Stimulated activated effector memory CD8-positive, alpha-beta T cell treated with anti-CD3 and anti-CD28 coated beads, Interleukin-12 subunit alpha, Interleukin-12 subunit beta, amount 100 ng/mL, for 72 hours (primary cell): ENCODE measurements around the gene NT5M.
A peak's percentile ranks its signal among the peaks of the same experiment; 100 is the strongest.

Source experiments
- ATAC-seq: fragments of 150-1000 bp; cut with Tn5 transposase; 2 replicates; pipeline ENCODE4 v1.10.0; 2021
- DNase-seq, 2 donors: peaks; one replicate each; pipeline ENCODE4 v3.0.0; 2021 to 2022; ENCODE audit warnings: low spot score in 2 of 2
- H3K27ac Mint-ChIP-seq: one replicate; pipeline ENCODE4 v1.8.0; 2022; ENCODE audit warnings: mild to moderate bottlenecking, mixed read lengths
- H3K36me3 Mint-ChIP-seq: one replicate; pipeline ENCODE4 v1.8.0; 2022; ENCODE audit warnings: mild to moderate bottlenecking, mixed read lengths
- H3K4me1 Mint-ChIP-seq: one replicate; pipeline ENCODE4 v1.8.0; 2022; ENCODE audit warnings: mixed read lengths
- H3K4me3 Mint-ChIP-seq: one replicate; pipeline ENCODE4 v1.8.0; 2022; ENCODE audit warnings: mild to moderate bottlenecking, mixed read lengths
- H3K9me3 Mint-ChIP-seq: one replicate; pipeline ENCODE4 v1.8.0; 2022; ENCODE audit warnings: mixed read lengths

Gene NT5M

DNA sequence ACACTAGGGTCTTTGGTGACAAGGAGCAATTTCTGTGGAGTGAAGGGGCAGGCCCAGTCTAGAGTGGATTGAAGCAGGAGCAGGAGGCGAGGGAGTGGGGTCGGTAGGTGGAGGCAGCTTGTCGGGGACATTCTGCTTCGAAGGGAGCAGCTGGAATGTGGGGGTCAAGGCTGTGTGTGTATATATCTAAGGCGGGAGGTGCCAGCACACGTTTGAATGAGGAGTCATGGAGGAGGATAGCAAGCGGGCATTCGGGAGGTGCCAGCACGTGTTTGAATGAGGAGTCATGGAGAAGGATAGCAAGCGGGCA, 17.7 kb downstream of the NT5M start:
- Mint-ChIP-seq H3K36me3 (no peaks in the 10 kb centered on the region), H3K27ac (no peak overlapping the region), H3K4me3 (no peak overlapping the region), H3K9me3 (no peaks in the 10 kb centered on the region), H3K4me1 (no peaks in the 10 kb centered on the region)
- no peak for ATAC-seq
- no peak for DNase-seq

DNA sequence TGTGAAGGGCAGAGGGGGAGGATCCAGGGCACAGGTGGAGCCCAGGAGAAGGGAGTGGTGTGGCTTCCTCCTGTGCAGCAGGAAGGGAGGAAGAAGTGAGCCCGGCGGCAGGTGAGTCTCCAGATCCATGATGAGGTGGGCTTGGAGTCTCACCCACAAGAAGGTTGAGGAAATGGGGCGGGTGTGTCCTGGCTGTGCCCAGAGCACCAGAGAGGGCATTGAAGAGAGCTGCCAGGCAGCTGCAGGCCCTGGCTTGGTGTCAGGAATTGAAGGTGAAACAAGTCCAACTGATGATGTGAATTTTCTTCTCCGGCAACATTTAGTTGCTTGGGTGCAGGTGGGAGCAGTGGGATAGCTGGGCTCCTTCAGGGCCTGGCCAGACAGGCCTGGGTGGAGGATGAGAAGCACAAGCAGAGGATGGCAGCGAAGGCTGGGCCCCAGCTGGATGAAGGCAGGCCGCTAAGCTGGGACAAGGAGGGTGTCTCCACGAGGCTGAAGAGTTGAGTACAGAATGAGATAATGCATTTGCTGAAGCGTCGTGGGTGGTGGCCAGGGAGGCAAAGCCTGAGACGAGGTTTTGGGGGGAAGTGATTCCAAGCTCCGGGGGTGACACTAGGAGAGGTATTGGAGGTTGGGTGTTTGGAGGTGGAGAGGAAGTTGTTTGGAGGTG, 18.3 kb downstream of the NT5M start:
- H3K36me3 Mint-ChIP-seq = no peaks in the 10 kb centered on the region
- DNase-seq = no peak
- no peak overlapping the region for H3K4me3 Mint-ChIP-seq
- H3K27ac Mint-ChIP-seq = no peak overlapping the region
- no peaks in the 10 kb centered on the region for H3K4me1 Mint-ChIP-seq
- no peaks in the 10 kb centered on the region for H3K9me3 Mint-ChIP-seq
- no peak for ATAC-seq

DNA sequence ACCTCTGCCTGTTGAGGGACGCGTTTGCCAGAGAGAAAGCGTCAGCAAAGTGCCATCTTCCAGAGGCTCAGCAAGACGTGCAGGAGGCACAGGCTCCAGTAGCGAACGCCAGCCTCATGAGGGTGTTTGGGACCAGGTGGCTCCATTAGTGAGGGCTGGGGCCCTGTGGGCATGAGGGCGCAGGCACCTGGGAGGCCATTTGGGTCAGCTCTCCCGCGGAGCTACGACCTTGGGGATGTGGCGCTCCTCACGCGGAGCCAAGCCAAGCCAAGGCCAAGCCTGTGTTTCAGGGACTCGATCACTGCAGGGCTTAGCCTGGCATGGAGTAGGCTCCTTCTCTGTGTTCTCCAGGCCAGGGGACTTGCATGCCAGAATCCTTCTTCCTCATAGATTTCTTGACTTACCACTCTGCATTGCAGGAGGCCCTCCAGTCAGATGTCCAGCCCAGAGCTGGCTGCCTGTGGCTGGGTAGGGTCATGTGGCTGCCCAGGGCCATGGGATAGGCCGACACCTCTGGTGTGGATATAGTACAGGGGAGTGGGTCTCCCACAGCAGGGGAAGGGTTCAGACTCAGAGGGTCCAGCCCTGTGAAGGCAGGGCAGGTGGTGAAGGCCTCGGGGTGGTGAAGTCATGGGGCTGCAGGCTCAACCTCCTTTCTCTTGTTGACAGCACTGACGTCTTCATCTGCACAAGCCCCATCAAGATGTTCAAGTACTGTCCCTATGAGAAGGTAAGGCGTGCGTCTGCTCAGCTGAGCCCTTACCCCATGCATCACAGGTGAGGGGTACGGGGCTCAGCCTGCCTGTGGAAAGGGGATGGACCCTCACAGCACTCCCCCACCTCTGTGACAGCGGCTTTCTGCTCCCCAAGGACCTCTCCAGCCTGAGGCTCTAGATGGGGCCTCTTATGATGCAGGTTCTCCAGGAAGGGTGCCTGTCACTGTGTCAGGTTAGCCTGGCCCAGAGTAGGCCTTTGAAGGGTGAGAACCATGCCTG, 19.6 kb downstream of the NT5M start:
- no peaks in the 10 kb centered on the region for H3K9me3 Mint-ChIP-seq
- H3K27ac Mint-ChIP-seq = no peak overlapping the region
- no peaks in the 10 kb centered on the region for H3K4me1 Mint-ChIP-seq
- DNase-seq (no peak), ATAC-seq (peak; percentile 33)
- no peaks in the 10 kb centered on the region for H3K36me3 Mint-ChIP-seq
- H3K4me3 Mint-ChIP-seq = no peak overlapping the region

DNA sequence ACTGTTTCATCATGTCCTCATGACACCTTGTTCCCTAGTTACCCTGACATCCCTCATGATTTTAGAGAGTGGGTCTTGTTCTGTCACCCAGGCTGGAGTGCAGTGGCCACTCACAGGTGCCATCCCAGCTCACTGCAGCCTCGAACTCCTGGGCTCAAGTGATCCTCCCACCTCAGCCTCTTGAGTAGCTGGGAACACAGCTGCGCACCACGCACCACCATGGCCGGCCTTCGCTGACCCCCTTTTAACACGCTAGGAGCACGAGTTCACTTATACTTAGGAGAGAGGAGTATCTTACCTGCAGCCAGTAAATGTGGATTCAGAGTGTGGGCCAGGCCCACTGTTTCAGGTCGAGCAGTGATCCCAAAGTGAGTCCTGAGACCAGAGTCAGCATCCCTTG, 21.4 kb downstream of the NT5M start:
- Mint-ChIP-seq H3K9me3 (no peaks in the 10 kb centered on the region), H3K4me1 (no peaks in the 10 kb centered on the region), H3K36me3 (no peaks in the 10 kb centered on the region), H3K27ac (no peak overlapping the region), H3K4me3 (no peak overlapping the region)
- ATAC-seq (no peak), DNase-seq (no peak)

DNA sequence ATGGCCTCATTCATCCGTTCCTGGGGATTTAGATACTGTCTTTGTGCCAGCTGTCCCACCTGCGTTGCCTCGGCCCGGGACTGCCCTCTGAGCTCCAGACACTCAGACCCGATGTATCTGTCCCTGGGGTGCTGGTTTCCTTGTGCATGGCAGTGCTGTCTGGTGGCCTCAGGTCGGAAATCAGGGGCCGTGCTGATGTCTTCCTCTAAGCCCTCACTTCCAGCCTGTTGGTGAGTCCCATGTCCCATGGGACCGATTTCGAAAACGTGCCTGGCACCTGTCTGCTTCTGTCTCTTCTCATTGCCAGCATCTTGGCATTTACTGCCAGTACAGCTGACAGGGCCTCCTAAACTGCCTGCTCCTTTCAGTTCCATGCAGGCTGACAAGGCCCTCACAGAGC, 22.1 kb downstream of the NT5M start:
- Mint-ChIP-seq H3K4me3 (no peak overlapping the region), H3K27ac (peak overlapping the region; percentile 71)
- ATAC-seq = no peak

DNA sequence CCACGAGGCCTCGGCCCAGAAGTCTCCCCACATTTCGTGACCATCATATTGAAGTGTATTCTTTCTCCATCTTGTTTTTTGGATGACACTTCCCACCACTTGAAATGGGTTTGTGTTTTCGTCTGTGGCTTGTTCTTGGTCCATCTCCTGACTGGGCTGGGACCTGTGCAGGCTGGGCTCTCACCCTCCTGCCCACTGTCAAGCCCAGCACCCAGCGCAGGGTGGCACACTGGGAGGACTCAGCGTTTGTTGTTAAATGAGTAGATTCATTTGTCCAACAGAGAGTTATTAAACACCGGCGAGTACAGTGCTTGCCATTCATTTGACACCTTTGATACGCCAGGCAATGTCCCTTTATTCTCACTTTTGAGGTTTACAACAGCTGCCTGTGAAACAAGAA, 22.6 kb downstream of the NT5M start:
- peak overlapping the region; percentile 71 for H3K27ac Mint-ChIP-seq
- DNase-seq (no peak), ATAC-seq (no peak)
- no peaks in the 10 kb centered on the region for H3K4me1 Mint-ChIP-seq
- no peak overlapping the region for H3K4me3 Mint-ChIP-seq
- H3K9me3 Mint-ChIP-seq = no peaks in the 10 kb centered on the region
- no peaks in the 10 kb centered on the region for H3K36me3 Mint-ChIP-seq

More for the DNA sequence above, 22.1 kb downstream of the NT5M start:
- no peak for DNase-seq
- no peaks in the 10 kb centered on the region for H3K36me3 Mint-ChIP-seq
- no peaks in the 10 kb centered on the region for H3K9me3 Mint-ChIP-seq
- no peaks in the 10 kb centered on the region for H3K4me1 Mint-ChIP-seq

DNA sequence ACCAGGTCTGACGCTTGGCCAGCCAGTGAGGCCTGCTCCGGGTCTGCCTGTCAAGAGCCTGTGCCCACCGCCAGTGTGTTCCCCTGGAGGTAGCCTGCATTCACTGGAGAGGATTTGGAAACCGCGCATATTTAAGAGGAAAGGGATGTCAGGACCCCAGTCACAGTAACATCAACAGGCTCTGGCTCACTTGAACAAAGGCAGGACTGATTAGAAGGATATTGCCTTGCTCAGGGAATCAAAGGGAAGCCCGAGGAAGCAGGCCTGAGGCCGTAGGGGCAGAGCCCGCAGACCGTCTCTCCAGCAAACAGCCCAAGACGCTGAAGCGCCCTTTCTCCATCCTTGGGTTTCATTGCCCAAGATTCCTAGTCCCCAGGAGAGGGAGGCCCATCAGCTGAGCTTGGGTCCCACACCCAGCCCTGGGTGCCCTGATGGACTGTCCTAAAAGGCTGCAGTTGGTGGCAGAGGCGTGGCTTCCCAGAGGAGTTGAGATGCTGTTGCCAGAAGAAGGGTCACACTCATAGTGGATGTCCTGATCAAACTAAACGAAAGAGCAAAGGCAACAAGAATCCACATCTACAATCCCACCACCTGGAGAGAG, 23.2 kb downstream of the NT5M start:
- Mint-ChIP-seq H3K36me3 (no peaks in the 10 kb centered on the region), H3K4me1 (no peaks in the 10 kb centered on the region), H3K4me3 (no peak overlapping the region), H3K27ac (peak overlapping the region; percentile 71), H3K9me3 (no peaks in the 10 kb centered on the region)
- no peak for DNase-seq
- ATAC-seq = no peak

DNA sequence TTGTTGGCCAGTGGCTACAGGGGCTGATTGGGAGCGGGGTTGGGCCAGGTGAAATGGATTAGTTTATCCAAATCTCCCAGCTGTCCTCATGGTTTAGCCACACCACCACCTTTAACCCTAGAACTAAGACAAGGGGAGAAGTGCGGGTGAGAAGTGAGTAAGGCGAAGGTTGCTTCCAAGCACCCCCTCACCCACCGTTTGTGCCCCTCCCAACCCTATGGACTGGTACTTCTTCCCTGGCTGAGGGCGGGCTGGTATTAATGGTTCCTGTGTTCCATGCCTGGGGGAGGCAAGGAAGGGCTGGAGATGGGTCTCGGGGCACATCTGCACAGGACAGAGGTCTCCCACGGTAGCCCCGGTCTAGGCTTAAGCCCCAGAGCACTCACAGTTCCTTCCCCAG, 25.1 kb downstream of the NT5M start:
- no peak for ATAC-seq
- Mint-ChIP-seq H3K27ac (no peak overlapping the region), H3K4me1 (no peaks in the 10 kb centered on the region), H3K9me3 (no peaks in the 10 kb centered on the region), H3K36me3 (no peaks in the 10 kb centered on the region), H3K4me3 (no peak overlapping the region)
- DNase-seq = no peak

DNA sequence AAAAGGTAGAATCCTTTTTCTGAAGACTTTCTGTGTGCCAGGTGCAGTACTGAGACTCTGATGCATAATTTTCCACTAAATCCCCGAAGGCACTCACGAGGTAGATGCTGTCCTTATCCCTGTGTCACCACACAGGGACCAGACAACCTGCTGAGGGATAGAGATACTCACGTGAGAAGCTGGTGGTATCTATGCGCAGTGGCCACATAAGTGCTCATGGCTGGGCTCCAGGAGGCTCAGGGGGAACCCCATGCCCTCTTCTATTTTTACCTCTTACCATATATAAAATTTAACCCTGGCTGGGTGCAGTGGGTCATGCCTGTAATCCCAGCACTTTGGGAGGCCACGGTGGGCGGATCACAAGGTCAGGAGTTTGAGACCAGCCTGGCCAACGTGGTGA, 38.3 kb downstream of the NT5M start:
- no peaks in the 10 kb centered on the region for H3K4me1 Mint-ChIP-seq
- no peak for ATAC-seq
- no peak for DNase-seq
- H3K4me3 Mint-ChIP-seq = no peak overlapping the region
- no peaks in the 10 kb centered on the region for H3K9me3 Mint-ChIP-seq
- no peaks in the 10 kb centered on the region for H3K36me3 Mint-ChIP-seq
- no peak overlapping the region for H3K27ac Mint-ChIP-seq

DNA sequence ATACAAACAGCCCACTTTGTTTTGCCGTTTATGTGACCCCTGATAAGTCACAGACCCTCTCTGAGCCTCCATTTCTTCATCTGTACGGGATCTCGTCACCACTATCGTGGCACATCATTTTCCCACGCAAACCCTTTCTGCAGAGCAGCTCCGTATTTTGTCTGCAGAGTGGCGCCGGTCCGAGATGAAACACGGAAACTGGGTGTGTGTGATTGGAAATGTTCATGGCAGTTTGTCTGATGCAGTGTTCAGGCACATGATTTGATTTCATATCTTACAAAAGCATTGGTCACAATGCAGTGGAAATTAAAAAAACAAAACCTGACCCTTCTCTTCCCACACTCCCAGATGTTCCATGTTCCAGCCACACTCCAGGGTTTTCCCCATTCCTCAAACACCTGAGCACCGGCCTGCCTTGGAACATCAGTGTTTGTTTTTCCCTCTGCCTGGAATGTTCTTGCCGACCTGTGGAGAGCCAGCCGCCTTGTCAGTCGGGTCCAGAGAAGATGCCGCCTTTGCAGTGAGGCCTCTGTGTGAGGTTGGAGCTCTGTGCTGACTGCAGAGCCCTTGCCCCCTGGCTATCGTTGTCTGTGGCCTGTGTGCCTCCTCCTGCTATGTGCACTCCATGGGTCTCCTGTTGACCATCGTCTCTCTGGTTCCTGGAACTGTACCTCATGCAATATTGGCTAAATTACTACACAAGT, 39.2 kb downstream of the NT5M start:
- Mint-ChIP-seq H3K4me1 (no peaks in the 10 kb centered on the region), H3K9me3 (no peaks in the 10 kb centered on the region), H3K4me3 (no peak overlapping the region), H3K36me3 (no peaks in the 10 kb centered on the region), H3K27ac (no peak overlapping the region)
- no peak for ATAC-seq
- DNase-seq = no peak

DNA sequence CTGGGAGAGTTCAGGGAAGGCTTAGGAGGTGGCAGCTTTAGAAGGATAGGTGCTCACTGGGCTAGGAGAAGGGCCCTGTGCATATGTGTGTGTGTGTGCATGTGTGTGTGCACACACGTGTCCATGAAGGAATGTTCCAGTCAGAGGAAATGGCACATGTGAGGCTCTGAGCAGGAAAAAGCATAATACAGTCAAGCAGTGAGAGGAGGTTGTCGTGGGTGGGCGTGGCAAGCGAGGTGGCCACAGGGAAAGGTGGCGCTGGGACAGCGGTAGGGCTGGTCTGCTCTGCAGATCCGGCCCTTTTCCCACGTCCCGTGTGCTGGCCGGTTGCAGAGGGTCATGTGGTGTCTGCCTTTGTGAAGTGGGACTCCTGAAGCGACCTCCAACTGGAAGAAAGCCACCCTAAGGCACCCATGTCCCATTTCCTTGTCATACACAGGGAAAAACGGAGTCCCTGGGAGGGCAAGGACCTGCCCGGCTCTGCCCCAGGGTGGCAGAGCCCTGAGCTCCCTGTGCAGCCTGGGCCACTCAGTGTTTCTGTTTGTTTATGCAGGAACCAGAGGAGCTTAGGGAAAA, 40.1 kb downstream of the NT5M start:
- Mint-ChIP-seq H3K27ac (no peak overlapping the region), H3K4me3 (no peak overlapping the region), H3K4me1 (no peaks in the 10 kb centered on the region), H3K36me3 (no peaks in the 10 kb centered on the region), H3K9me3 (no peaks in the 10 kb centered on the region)
- DNase-seq = no peak
- no peak for ATAC-seq

DNA sequence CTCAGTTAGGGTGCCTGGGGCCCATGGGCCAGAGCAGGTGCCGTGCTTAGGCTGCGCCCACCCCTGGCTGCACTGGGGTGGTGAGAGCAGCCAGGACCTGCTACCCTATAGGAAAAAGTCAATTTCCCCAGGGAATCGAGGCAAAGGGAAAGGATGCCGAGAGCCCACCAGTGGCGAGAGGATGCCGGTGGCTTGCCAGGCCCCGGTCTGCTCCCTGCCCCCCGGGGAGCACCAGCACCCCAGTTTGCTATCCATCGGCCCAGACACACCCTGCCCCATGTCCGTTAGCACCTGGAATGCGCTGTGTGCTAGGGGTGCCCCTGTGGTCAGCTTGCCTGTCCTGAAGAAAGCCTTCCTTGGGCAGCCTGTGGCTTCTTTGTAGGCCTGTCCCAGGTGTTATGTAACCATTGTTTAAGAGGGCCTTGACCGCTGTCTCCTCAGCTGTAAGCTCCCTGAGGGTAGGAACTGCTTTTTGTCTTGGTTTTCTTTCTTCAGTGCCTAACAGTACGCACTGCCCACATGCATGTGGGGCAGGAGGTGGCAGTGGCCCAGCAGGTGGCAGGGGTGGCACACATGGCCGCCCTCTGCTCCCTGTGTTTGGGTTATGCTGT, 40.8 kb downstream of the NT5M start:
- no peaks in the 10 kb centered on the region for H3K36me3 Mint-ChIP-seq
- no peak overlapping the region for H3K4me3 Mint-ChIP-seq
- no peak overlapping the region for H3K27ac Mint-ChIP-seq

DNA sequence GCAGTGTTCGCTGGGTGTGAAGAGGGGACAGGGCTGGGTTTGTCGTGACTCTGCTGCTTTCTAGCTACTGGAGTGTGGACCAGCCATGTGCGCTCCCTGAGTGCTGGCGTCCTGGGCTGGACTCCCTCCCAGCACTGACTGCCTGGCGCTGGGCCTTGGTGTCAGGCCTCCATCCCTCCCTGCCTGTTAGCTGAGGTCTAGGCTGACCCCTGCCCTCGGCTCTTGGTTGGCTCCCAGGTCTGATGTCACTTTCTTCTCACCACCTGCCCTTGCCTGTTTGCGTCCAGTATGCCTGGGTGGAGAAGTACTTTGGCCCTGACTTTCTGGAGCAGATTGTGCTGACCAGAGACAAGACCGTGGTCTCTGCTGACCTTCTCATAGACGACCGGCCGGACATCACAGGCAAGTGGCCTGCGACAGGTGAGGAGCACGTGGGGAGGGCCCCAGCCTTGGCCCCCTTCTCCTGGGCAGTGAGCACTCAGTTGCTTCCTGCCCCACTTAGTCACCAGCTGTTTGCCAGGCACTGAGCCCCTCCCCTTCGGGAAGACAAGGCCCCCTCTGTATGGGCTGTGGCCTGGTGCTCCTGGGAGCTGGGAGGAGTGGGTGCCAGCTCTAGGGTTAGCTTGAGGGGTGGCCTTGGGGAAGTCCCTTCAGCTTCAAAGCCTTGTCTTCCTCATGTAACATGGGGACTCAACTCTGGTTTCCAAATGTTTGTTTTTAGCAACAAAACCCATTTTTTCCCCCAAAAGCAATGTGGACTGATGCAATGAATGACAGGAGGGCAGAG, 41.5 kb downstream of the NT5M start:
- Mint-ChIP-seq H3K36me3 (no peaks in the 10 kb centered on the region), H3K27ac (no peak overlapping the region), H3K4me3 (no peak overlapping the region), H3K9me3 (no peaks in the 10 kb centered on the region), H3K4me1 (no peaks in the 10 kb centered on the region)
- no peak for DNase-seq
- ATAC-seq = no peak

More for the DNA sequence above, 40.8 kb downstream of the NT5M start:
- Mint-ChIP-seq H3K4me1 (no peaks in the 10 kb centered on the region), H3K9me3 (no peaks in the 10 kb centered on the region)
- ATAC-seq = no peak
- no peak for DNase-seq

DNA sequence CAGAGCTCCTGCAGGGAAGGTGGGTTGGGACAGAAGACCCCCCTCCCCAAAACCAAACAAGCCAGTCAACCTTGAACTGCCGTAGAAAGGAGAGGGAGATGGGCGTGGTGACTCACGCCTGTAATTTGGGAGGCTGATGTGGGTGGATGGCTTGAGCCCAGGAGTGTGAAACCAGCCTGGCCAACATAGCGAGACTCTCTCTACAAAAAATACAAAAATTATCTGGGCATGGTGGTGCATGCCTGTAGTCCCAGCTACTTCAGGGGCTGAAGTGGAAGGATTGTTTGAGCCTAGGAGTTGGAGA, 42.1 kb downstream of the NT5M start:
- no peak for ATAC-seq
- Mint-ChIP-seq H3K27ac (no peak overlapping the region), H3K4me1 (no peaks in the 10 kb centered on the region), H3K36me3 (no peaks in the 10 kb centered on the region), H3K9me3 (no peaks in the 10 kb centered on the region), H3K4me3 (no peak overlapping the region)
- no peak for DNase-seq
